Measurements from ENCODE around the gene NHSL1.

The NHSL1 gene
- total RNA-seq, result 0.22 to 0.24 reads per million in 2 experiments

GRCh38 chr6:138499303-138500018, at the start of gene NHSL1:
Gene NHSL1 (minus strand): TSS chr6:138499494. CDS start chr6:138499290, 204 bp downstream.
- no peak for DNase-seq (ENCODE audit: low read depth)

GRCh38 chr6:138546733-138547185, 47.5 kb upstream of the NHSL1 start:
- DNase-seq (ENCODE audit: low read depth), result no peak

- no peak for DNase-seq (ENCODE audit: low read depth)
Measured at GRCh38 chr6:138545621-138545980, 46.3 kb upstream of the NHSL1 start.

GRCh38 chr6:138544501-138544900, 45.2 kb upstream of the NHSL1 start:
- DNase-seq (ENCODE audit: low read depth), result no peak

GRCh38 chr6:138543657-138544056, 44.4 kb upstream of the NHSL1 start:
- DNase-seq (ENCODE audit: low read depth), result no peak

- DNase-seq (ENCODE audit: low read depth), result no peak
Measured at GRCh38 chr6:138541823-138542481, 42.7 kb upstream of the NHSL1 start.

- no peak for DNase-seq (ENCODE audit: low read depth)
Measured at GRCh38 chr6:138540468-138540867, 41.2 kb upstream of the NHSL1 start.

- no peak for DNase-seq (ENCODE audit: low read depth)
Measured at GRCh38 chr6:138539876-138540275, 40.6 kb upstream of the NHSL1 start.

GRCh38 chr6:138538390-138539031, 39.2 kb upstream of the NHSL1 start:
- DNase-seq (ENCODE audit: low read depth), result no peak

- no peak for DNase-seq (ENCODE audit: low read depth)
Measured at GRCh38 chr6:138537106-138537505, 37.8 kb upstream of the NHSL1 start.

- no peak for DNase-seq (ENCODE audit: low read depth)
Measured at GRCh38 chr6:138535728-138536455, 36.6 kb upstream of the NHSL1 start.

- DNase-seq (ENCODE audit: low read depth), result no peak
Measured at GRCh38 chr6:138533667-138534066, 34.4 kb upstream of the NHSL1 start.

- DNase-seq (ENCODE audit: low read depth), result no peak
Measured at GRCh38 chr6:138531387-138531786, 32.1 kb upstream of the NHSL1 start.

GRCh38 chr6:138529478-138529877, 30.2 kb upstream of the NHSL1 start:
- DNase-seq (ENCODE audit: low read depth), result no peak

- no peak for DNase-seq (ENCODE audit: low read depth)
Measured at GRCh38 chr6:138528956-138529355, 29.7 kb upstream of the NHSL1 start.

GRCh38 chr6:138528137-138528536, 28.8 kb upstream of the NHSL1 start:
- no peak for DNase-seq (ENCODE audit: low read depth)

GRCh38 chr6:138527411-138528088, 28.3 kb upstream of the NHSL1 start:
- DNase-seq (ENCODE audit: low read depth), result no peak

- DNase-seq (ENCODE audit: low read depth), result no peak
Measured at GRCh38 chr6:138526822-138527235, 27.5 kb upstream of the NHSL1 start.

- DNase-seq (ENCODE audit: low read depth), result no peak
Measured at GRCh38 chr6:138525355-138525754, 26.1 kb upstream of the NHSL1 start.

GRCh38 chr6:138524526-138524925, 25.2 kb upstream of the NHSL1 start:
- no peak for DNase-seq (ENCODE audit: low read depth)

GRCh38 chr6:138523347-138524210, 24.3 kb upstream of the NHSL1 start:
- no peak for DNase-seq (ENCODE audit: low read depth)
